ENCODE measurements around the gene GATA3.

GRCh38 chr10:8071666-8072065 is 17.2 kb downstream of the GATA3 start:
- TF ChIP-seq, protein P1, sequence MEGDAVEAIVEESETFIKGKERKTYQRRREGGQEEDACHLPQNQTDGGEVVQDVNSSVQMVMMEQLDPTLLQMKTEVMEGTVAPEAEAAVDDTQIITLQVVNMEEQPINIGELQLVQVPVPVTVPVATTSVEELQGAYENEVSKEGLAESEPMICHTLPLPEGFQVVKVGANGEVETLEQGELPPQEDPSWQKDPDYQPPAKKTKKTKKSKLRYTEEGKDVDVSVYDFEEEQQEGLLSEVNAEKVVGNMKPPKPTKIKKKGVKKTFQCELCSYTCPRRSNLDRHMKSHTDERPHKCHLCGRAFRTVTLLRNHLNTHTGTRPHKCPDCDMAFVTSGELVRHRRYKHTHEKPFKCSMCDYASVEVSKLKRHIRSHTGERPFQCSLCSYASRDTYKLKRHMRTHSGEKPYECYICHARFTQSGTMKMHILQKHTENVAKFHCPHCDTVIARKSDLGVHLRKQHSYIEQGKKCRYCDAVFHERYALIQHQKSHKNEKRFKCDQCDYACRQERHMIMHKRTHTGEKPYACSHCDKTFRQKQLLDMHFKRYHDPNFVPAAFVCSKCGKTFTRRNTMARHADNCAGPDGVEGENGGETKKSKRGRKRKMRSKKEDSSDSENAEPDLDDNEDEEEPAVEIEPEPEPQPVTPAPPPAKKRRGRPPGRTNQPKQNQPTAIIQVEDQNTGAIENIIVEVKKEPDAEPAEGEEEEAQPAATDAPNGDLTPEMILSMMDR (conservative IDR thresholded peaks at IDR 0.05) = no peak
- no peak for TF ChIP-seq ZFX (IDR thresholded peaks at IDR 0.05)
